ENCODE data around the gene LRRC57. TPM values are rescaled to one million over a fixed set of nuclear protein-coding genes. Genes with fewer than 3 reads are reported as not detected.

Gene LRRC57
- total RNA-seq, 6 experiments from 2014 or later = 8.5 to 10.8 (median 10.1) TPM

GRCh38 chr15:42582569-42583375, 34.2 kb upstream of the LRRC57 start:
- Histone ChIP-seq H3K4me3 (no peak overlapping the region), H3K27ac (no peak overlapping the region), H3K9me3 (no peaks in the 10 kb centered on the region), H3K27me3 (no peaks in the 10 kb centered on the region), H3K4me1 (peaks cover 0 to 8% (median 2%) of the 10 kb centered on the region in 4 donors), H3K36me3 (no peaks in the 10 kb centered on the region)
- 80% methylated on average over 6 of the region's 8 CpGs for WGBS (ENCODE audit: insufficient coverage, low coverage, low lambda C conversion rate, missing lambda C conversion rate)
- no peak for TF ChIP-seq POLR2A (IDR thresholded peaks at IDR 0.05)
- TF ChIP-seq, protein P1, sequence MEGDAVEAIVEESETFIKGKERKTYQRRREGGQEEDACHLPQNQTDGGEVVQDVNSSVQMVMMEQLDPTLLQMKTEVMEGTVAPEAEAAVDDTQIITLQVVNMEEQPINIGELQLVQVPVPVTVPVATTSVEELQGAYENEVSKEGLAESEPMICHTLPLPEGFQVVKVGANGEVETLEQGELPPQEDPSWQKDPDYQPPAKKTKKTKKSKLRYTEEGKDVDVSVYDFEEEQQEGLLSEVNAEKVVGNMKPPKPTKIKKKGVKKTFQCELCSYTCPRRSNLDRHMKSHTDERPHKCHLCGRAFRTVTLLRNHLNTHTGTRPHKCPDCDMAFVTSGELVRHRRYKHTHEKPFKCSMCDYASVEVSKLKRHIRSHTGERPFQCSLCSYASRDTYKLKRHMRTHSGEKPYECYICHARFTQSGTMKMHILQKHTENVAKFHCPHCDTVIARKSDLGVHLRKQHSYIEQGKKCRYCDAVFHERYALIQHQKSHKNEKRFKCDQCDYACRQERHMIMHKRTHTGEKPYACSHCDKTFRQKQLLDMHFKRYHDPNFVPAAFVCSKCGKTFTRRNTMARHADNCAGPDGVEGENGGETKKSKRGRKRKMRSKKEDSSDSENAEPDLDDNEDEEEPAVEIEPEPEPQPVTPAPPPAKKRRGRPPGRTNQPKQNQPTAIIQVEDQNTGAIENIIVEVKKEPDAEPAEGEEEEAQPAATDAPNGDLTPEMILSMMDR (IDR thresholded peaks at IDR 0.05) = no peak
- DNase-seq (no peak), ATAC-seq (no peak)
- intact Hi-C loops (cut with DNase I) = loop anchor here in 1 of 2 donors (10.0 kb wide), 1 partner anchor 72 kb away; no protein-coding TSS in a partner anchor

DNA sequence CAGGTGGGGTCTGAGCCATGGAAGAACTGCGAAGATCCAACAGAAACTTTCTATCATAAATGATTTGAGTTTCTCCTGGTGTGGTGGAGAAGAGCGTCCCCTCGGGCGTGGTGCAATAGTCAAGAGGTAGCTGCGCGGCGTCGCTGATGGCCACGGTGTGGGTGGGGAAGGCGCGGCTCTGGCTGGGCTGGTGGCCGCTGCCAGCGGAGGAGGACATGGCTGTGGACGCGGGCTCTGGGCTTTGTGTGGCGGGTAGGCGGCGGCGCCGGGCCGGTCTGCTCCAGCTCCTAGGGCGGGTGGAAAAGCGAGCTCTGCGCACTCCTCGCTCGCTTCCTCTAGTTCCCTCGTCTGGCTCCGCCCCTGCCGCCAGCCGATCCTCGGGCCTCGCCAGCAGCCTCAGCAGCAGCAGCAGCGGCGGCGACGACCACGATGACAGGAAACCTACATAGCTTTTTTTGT, 32.7 kb upstream of the LRRC57 start:
- Histone ChIP-seq H3K27ac (peak overlapping the region in 2 of 3 donors; percentile 11 to 29), H3K4me3 (peak overlapping the region; percentile 27 to 44 (median 44)), H3K4me1 (peaks cover 0 to 8% (median 2%) of the 10 kb centered on the region in 4 donors), H3K36me3 (no peaks in the 10 kb centered on the region), H3K9me3 (no peaks in the 10 kb centered on the region), H3K27me3 (no peaks in the 10 kb centered on the region)
- peak; percentile 82 to 87 (median 87) for DNase-seq
- TF ChIP-seq POLR2A (IDR thresholded peaks at IDR 0.05) = no peak
- TF ChIP-seq, protein P1 (IDR thresholded peaks at IDR 0.05) = no peak
- WGBS (ENCODE audit: insufficient coverage, low coverage, low lambda C conversion rate, missing lambda C conversion rate) = 1% methylated on average over 19 of the region's 37 CpGs
- peak; percentile 99 to 100 (median 99) for ATAC-seq
- intact Hi-C loops (cut with DNase I) = loop anchor here in 1 of 2 donors (10.0 kb wide), 1 partner anchor 74 kb away; no protein-coding TSS in a partner anchor

- Histone ChIP-seq H3K4me1 (peaks cover 0 to 8% (median 2%) of the 10 kb centered on the region in 4 donors), H3K27ac (no peak overlapping the region), H3K27me3 (no peaks in the 10 kb centered on the region), H3K36me3 (no peaks in the 10 kb centered on the region), H3K9me3 (no peaks in the 10 kb centered on the region), H3K4me3 (no peak overlapping the region)
- no peak for TF ChIP-seq POLR2A (IDR thresholded peaks at IDR 0.05)
- TF ChIP-seq, protein P1 (IDR thresholded peaks at IDR 0.05) = no peak
- DNase-seq (no peak), ATAC-seq (no peak)
- intact Hi-C loops (cut with DNase I) = no loop called here
- WGBS (ENCODE audit: insufficient coverage, low coverage, low lambda C conversion rate, missing lambda C conversion rate) = 81% methylated on average over 2 of the region's 2 CpGs
Measured at GRCh38 chr15:42578984-42579537, 30.5 kb upstream of the LRRC57 start.

GRCh38 chr15:42577514-42578031, 29.0 kb upstream of the LRRC57 start:
- H3K36me3 ChIP-seq = no peaks in the 10 kb centered on the region
- no peak overlapping the region for H3K27ac ChIP-seq
- H3K4me1 ChIP-seq = peaks cover 0 to 8% (median 2%) of the 10 kb centered on the region in 4 donors
- intact Hi-C loops (cut with DNase I) = no loop called here
- WGBS (ENCODE audit: insufficient coverage, low coverage, low lambda C conversion rate, missing lambda C conversion rate) = 33% methylated on average over 1 of the region's 1 CpG
- H3K9me3 ChIP-seq = no peaks in the 10 kb centered on the region
- no peak for TF ChIP-seq POLR2A (IDR thresholded peaks at IDR 0.05)
- TF ChIP-seq, protein P1 (IDR thresholded peaks at IDR 0.05) = no peak
- ATAC-seq = no peak
- DNase-seq = no peak
- H3K4me3 ChIP-seq = no peak overlapping the region
- H3K27me3 ChIP-seq = no peaks in the 10 kb centered on the region

Measured in right lobe of liver (tissue), 6 donors.